ENCODE measurements around the gene SOX5. TPM values are rescaled to one million over a fixed set of nuclear protein-coding genes. Genes with fewer than 3 reads are reported as not detected.
A peak's percentile ranks its signal among the peaks of the same experiment; 100 is the strongest.
"Not testable (repeated sequence)": the region's sequence is repeated elsewhere in the genome, so short reads cannot be mapped to it uniquely, and the experiment has no call there.

SOX5 gene
- total and polyA plus RNA-seq, 8 donors, result 10.0 to 39.9 (median 33.0) TPM

DNA sequence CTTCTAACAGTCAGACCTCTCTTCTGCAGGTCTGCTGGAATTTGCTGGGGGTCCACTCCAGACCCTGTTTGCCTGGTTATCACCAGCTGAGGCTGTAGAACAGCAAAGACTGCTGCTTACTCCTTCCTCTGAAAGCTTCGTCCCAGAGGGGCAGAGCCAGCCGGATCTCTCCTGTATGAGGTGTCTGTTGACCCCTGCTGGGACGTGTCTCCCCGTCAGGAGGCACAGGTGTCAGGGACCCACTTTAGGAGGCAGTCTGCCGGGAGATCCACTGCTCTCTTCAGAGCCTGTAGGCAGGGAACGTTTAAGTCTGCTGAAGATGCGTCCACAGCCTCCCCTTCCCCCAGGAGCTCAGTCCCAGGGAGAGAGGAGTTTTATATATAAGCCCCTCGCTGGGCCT, 125.1 kb downstream of the SOX5 start:
- Histone ChIP-seq H3K36me3 (no peaks in the 10 kb centered on the region), H3K4me3 (no peak overlapping the region), H3K4me1 (no peaks in the 10 kb centered on the region), H3K9me3 (no peaks in the 10 kb centered on the region), H3K27ac (no peak overlapping the region), H3K27me3 (no peaks in the 10 kb centered on the region)
- TF ChIP-seq, protein P1, sequence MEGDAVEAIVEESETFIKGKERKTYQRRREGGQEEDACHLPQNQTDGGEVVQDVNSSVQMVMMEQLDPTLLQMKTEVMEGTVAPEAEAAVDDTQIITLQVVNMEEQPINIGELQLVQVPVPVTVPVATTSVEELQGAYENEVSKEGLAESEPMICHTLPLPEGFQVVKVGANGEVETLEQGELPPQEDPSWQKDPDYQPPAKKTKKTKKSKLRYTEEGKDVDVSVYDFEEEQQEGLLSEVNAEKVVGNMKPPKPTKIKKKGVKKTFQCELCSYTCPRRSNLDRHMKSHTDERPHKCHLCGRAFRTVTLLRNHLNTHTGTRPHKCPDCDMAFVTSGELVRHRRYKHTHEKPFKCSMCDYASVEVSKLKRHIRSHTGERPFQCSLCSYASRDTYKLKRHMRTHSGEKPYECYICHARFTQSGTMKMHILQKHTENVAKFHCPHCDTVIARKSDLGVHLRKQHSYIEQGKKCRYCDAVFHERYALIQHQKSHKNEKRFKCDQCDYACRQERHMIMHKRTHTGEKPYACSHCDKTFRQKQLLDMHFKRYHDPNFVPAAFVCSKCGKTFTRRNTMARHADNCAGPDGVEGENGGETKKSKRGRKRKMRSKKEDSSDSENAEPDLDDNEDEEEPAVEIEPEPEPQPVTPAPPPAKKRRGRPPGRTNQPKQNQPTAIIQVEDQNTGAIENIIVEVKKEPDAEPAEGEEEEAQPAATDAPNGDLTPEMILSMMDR (IDR thresholded peaks at IDR 0.05), result no peak
- DNase-seq (peak in 1 of 4 donors; percentile 24), ATAC-seq (no peak)
- intact Hi-C loops (cut with DNase I), result no loop called here

DNA sequence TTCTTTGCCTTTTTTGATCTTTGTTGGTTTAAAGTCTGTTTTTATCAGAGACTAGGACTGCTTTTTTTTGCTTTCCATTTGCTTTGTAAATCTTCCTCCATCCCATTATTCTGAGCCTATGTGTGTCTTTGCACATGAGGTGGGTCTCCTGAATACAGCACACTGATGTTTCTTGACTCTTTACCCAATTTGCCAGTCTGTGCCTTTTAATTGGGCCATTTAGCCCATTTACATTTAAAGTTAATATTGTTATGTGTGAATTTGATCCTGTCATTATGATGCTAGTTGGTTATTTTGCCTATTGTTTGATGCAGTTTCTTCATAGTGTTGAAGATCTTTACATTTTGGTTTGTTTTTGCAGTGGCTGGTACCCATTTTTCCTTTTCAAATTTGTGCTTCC, 126.6 kb downstream of the SOX5 start:
- intact Hi-C loops (cut with DNase I); DNase-seq; H3K36me3 ChIP-seq; H3K27me3 ChIP-seq; ATAC-seq; H3K27ac ChIP-seq; H3K4me3 ChIP-seq; H3K9me3 ChIP-seq; H3K4me1 ChIP-seq: not testable (repeated sequence)

DNA sequence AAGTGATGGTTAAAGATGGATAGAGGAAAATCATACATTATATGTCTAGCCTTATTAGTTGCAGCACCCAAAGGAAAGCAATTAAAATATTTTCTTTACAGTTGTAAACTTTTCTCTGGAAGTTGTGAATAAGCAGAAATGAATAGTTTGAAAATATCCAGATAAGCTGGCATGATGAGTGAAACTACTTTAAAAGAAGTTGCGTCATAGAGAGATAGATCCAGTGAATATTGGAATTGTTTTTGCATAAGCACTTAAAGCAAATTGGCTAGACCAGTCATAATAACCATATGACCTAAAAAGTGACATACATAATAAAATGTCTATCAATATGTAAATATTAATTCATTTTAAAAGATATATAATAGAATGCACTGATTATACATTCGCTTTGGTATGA, 132.1 kb downstream of the SOX5 start:
- no peak overlapping the region for H3K4me3 ChIP-seq
- H3K4me1 ChIP-seq, result no peaks in the 10 kb centered on the region
- no peak overlapping the region for H3K27ac ChIP-seq
- TF ChIP-seq, protein P1 (IDR thresholded peaks at IDR 0.05), result no peak
- H3K27me3 ChIP-seq, result no peaks in the 10 kb centered on the region
- ATAC-seq, result no peak
- no peak for DNase-seq
- no peaks in the 10 kb centered on the region for H3K36me3 ChIP-seq
- no peaks in the 10 kb centered on the region for H3K9me3 ChIP-seq
- intact Hi-C loops (cut with DNase I), result no loop called here

DNA sequence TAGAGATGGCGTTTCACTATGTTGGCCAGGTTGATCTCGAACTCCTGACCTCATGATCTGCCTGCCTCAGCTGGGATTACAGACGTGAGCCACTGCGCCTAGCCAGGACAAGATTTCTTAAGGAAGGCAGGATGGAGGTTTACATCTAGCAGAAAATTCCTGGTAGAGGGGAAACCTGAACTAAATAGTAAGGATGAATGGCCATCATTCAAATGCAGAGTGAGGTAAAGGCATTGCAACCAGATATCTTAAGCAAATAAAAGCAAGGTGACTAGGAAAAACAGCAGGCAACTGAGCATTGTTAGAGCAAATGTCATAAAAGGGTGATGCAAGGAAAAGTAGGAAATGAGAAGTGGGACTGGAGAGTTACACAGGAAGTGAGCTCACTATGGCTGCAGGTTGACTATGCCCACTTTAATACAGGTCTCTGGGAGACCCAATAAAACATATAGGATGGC, 133.0 kb downstream of the SOX5 start:
- no peak for DNase-seq
- TF ChIP-seq, protein P1 (IDR thresholded peaks at IDR 0.05), result no peak

DNA sequence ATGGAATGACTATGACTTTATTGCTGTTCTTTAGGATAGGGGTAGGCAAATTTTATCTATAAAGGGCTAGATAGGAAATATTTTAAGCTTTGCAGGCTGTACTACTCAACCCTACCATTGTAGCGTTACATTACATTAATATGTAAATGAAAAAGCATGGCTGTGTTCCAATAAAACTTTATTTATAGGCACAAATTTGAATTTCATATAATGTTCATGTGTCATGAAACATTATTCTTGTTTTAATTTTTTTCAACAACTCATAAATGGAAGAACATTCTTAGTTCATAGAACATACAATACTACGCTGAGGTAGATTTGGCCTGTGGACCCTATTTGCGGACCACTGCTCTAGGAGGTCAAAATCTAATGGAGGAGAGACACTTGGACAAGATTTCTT, 133.7 kb downstream of the SOX5 start:
- no peaks in the 10 kb centered on the region for H3K27me3 ChIP-seq
- no peak overlapping the region for H3K4me3 ChIP-seq
- H3K9me3 ChIP-seq, result no peaks in the 10 kb centered on the region
- DNase-seq (no peak), ATAC-seq (no peak)
- TF ChIP-seq, protein P1 (IDR thresholded peaks at IDR 0.05), result no peak
- intact Hi-C loops (cut with DNase I), result no loop called here
- H3K4me1 ChIP-seq, result no peaks in the 10 kb centered on the region
- H3K27ac ChIP-seq, result no peak overlapping the region
- H3K36me3 ChIP-seq, result no peaks in the 10 kb centered on the region

More for the DNA sequence above, 133.0 kb downstream of the SOX5 start:
- Histone ChIP-seq H3K4me1 (no peaks in the 10 kb centered on the region), H3K36me3 (no peaks in the 10 kb centered on the region), H3K27me3 (no peaks in the 10 kb centered on the region), H3K27ac (no peak overlapping the region), H3K4me3 (no peak overlapping the region), H3K9me3 (no peaks in the 10 kb centered on the region)
- no peak for ATAC-seq
- intact Hi-C loops (cut with DNase I), result no loop called here

DNA sequence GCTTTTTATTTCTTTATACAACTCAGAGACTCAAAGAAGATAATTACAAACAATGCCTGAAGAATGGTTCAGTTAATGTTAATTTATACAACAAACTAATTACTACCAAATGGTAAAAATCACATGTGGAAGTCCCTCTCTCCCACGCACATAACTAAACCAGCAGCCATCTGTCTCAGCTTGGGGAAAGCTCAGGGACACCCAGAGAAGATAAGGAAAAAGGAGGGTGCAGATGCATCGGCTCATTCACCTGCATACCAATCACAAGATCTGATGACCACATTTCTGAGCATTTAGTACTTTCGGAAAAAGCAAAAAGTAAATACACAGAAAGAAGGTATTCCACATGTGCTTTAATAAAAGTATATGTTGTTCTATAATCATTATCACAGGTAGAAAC, 136.3 kb downstream of the SOX5 start:
- intact Hi-C loops (cut with DNase I), result no loop called here
- no peak overlapping the region for H3K4me3 ChIP-seq
- H3K36me3 ChIP-seq, result no peaks in the 10 kb centered on the region
- H3K9me3 ChIP-seq, result no peaks in the 10 kb centered on the region
- TF ChIP-seq, protein P1 (IDR thresholded peaks at IDR 0.05), result no peak
- no peak overlapping the region for H3K27ac ChIP-seq
- no peaks in the 10 kb centered on the region for H3K4me1 ChIP-seq
- ATAC-seq (no peak), DNase-seq (no peak)
- H3K27me3 ChIP-seq, result no peaks in the 10 kb centered on the region

All from left lung (tissue), 10 donors.